ENCODE data around the gene KCNG2.

DNA sequence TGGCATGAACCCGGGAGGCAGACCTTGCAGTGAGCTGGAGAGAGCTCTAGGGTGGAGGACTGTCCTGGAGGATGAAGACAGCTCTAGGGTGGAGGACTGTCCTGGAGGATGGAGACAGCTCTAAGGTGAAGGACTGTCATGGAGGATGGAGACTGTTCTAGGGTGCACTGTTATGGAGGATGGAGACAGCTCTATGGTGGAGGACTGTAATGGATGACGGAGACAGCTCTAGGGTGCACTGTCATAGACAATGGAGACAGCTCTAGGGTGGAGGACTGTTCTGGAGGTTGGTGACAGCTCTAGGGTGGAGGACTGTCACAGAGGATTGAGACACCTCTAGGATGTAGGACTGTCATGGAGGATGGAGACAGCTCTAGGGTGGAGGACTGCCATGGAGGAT lies 21.1 kb upstream of the KCNG2 start:
- TF ChIP-seq, protein P1, sequence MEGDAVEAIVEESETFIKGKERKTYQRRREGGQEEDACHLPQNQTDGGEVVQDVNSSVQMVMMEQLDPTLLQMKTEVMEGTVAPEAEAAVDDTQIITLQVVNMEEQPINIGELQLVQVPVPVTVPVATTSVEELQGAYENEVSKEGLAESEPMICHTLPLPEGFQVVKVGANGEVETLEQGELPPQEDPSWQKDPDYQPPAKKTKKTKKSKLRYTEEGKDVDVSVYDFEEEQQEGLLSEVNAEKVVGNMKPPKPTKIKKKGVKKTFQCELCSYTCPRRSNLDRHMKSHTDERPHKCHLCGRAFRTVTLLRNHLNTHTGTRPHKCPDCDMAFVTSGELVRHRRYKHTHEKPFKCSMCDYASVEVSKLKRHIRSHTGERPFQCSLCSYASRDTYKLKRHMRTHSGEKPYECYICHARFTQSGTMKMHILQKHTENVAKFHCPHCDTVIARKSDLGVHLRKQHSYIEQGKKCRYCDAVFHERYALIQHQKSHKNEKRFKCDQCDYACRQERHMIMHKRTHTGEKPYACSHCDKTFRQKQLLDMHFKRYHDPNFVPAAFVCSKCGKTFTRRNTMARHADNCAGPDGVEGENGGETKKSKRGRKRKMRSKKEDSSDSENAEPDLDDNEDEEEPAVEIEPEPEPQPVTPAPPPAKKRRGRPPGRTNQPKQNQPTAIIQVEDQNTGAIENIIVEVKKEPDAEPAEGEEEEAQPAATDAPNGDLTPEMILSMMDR (IDR thresholded peaks at IDR 0.05 in 2 of 3, conservative IDR thresholded peaks at IDR 0.05 in 1 of 3; ENCODE audit: borderline replicate concordance in 1 of 3, insufficient read depth in 1 of 3, low read depth in 2 of 3, low read length in 2 of 3) = no peak
- no peak for TF ChIP-seq POLR2AphosphoS5 (IDR thresholded peaks at IDR 0.05; ENCODE audit: low read depth, low read length)

All from HCT116 (cell line).